ENCODE data around the gene SETD7.

The SETD7 gene

GRCh38 chr4:139568206-139568955 lies 12.4 kb upstream of the SETD7 start:
- no peak for DNase-seq

- DNase-seq = no peak
These were observed 11.3 kb upstream of the SETD7 start for GRCh38 chr4:139567159-139567870.

GRCh38 chr4:139564502-139564901 lies 8.5 kb upstream of the SETD7 start:
- DNase-seq = no peak

DNA sequence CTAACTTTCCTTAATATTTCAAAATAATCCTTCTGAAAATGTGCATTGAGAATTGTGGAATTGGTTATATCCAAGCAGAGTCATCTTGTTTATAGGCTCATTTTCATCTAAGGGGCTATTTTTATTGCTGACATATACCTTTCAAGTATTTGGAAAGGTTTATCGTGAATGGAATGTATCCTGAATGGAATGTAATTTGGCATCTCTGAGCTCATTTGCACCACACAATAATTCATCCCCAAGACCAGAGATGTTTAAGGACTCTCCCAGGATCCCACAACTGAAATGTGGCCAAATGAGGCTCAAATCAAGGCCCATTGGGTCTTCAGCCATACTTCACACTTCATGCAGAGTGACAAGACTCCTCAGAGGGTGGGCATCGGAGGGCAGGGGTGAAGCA lies 7.5 kb upstream of the SETD7 start:
- DNase-seq = no peak

GRCh38 chr4:139562839-139563238 lies 6.8 kb upstream of the SETD7 start:
- no peak for DNase-seq

DNA sequence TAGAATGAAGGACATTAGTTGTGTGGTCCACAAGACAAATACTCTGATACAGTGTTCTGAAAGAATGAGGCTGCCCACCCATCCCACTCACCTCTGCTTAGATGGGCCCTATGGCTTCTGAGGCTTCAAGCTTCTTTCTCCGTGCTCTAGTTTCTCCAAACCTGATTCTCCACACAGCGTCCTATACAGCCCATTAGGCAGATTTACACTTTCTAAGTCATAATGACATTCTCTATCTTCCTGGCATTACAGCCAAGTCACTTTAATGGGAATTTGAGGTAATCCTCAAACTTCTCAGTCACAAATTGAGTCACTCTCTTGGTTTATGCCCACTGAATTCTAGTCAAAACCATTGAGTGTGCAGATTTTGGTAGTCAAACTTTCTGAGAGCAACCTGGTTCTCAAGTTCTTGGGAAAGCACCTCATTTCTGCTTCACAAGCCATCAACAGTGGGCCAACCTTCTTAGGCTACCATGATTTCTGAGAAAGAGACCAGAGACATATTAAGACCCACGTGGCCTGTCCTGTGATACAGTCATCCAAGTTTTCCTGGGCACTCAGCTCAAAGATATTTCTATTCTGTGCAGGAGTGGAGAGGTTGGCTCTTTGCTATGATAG lies 6.2 kb upstream of the SETD7 start:
- no peak for DNase-seq

GRCh38 chr4:139560406-139561104 lies 4.5 kb upstream of the SETD7 start:
- DNase-seq = peak; percentile 75

DNA sequence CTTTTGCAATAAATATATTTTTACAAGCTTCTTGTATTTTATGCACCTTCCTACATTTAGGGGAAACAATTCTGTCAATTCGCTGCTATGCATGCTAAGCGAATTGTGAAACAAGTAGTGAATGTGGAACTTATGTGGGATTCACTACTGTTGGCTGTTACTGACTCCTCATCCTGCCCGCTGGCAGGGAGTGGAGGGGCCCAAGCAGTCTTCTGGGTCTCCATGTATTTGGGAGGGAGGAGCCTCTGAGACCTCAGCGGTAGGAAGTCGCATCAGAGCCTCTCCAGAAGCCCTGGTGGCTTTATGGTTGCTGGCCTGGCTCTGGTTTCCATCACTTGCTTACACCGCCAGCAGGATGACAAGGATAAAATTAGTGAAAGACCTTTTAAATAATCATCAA lies 3.7 kb upstream of the SETD7 start:
- DNase-seq = no peak

DNA sequence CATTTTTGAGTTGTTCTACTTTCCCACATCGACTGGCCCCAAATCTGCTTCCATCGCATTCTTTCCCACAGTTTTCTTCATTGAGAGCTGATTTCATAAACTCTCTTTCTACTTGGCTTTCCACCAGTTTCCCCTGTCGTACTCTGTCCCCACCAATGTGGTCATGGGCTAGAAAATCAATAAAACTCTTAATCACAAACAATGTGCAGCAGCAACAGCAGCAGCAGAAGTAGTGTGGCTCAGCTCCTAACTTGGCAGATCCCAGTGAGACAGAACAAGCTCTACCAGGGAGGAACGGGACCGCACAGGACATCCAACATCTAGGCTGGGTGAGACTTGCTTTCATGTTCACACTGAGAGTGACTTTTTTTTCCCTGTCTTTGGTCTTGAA lies 3.1 kb upstream of the SETD7 start:
- DNase-seq = no peak

GRCh38 chr4:139558235-139559088 lies 2.4 kb upstream of the SETD7 start:
- no peak for DNase-seq

- no peak for DNase-seq
These were observed 1.6 kb upstream of the SETD7 start for GRCh38 chr4:139557556-139558110.

- peak; percentile 76 for DNase-seq
These were observed 921 bp upstream of the SETD7 start for GRCh38 chr4:139556724-139557555.

DNA sequence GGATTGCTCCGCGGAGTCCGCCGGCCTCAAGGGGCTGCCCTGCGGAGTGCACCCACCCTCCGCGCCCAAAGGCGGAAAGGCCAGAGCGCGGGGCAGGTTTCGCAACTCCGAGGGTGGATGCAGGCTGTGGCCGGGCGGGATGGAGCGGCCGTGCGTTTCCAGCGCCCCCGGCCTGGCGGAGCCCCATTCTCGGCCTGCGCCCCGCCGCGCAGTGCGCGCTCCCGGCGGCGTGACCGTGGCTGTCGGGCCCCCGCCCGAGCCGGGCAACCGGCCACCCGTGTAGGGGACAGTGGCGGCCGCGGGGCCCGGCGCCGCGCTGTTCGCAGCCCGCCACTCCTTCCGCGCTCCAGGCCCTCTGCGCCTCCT lies 331 bp downstream of the SETD7 start:
- DNase-seq = no peak

DNA sequence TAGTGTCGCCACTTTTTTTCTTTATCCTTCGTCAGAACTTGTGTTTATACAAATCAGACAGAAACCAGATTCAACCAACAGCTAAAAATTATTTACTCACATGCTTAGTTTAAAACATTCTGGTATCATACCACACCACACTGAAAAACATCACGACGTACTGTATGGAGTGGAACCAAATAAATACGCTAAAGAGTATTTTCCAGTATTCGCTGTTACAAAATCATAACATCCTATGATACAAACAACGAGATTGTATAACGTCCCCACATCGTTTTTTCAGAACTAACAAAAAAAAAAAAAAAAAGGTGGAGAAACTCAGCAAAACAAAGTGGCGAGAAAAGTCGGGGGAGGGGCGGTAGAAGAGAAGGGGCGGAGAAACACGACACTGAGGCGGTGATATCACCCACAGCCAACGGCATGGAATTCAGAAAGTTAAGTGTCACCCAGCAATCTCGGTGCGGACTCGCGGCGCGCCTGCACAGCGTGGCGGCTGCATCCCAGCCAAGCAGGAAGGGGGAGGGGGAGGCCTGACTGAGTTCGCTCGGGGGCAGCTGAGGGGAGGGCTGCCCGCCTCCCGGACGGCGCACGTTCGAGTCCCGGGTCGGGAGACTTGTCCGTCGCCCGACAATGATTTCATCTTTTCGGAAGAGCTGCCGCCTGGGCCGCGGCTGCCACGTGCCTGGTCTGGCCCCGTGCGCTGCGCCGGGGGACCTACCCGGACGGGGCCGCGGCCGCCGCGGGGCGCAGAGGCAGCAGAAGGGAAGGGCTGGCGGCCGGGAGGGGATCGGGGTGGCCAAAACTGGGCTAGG lies 920 bp downstream of the SETD7 start:
- DNase-seq = peak; percentile 86

GRCh38 chr4:139554642-139554892 lies 1.5 kb downstream of the SETD7 start:
- DNase-seq = no peak

DNA sequence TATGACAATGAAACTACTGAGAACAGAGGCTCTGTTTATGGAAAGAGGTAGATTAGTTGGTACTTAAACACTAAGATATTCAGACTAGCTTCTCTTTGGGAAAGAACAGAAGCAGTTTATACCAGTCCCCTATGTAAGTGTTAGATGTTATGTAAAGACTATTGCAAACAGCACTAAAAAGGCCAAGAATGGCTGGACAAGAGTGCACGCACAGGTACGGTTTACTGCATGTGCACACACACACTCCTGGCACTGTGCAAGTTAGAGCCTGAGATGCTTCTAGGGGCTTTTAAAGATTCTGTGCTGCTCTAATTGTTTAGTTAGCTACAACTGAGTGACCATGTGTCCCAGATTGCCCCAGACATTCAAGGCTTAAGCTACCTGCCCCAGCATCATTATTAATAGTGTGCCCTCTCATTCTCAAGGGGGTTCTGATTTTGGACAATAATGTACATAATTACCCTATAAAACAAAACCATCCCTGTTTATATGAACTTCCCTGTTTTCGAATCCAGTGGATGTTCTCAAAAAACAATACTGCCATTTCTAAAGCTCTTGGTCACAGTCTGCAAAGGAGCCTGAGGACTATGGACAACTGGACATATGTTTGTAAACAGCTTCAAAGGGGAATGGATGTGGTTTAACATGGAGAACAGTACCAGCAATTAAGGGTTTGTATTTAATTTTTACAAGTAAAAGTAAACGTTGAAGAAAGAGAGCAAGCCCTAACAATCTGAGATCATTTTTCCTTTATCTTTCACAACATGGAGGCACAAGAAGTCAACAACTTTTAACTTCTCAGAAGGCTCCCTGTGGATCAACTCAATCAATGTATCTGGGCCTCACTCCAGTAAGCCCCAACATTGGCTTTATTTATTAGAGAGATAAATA lies 2.0 kb downstream of the SETD7 start:
- DNase-seq = no peak

DNA sequence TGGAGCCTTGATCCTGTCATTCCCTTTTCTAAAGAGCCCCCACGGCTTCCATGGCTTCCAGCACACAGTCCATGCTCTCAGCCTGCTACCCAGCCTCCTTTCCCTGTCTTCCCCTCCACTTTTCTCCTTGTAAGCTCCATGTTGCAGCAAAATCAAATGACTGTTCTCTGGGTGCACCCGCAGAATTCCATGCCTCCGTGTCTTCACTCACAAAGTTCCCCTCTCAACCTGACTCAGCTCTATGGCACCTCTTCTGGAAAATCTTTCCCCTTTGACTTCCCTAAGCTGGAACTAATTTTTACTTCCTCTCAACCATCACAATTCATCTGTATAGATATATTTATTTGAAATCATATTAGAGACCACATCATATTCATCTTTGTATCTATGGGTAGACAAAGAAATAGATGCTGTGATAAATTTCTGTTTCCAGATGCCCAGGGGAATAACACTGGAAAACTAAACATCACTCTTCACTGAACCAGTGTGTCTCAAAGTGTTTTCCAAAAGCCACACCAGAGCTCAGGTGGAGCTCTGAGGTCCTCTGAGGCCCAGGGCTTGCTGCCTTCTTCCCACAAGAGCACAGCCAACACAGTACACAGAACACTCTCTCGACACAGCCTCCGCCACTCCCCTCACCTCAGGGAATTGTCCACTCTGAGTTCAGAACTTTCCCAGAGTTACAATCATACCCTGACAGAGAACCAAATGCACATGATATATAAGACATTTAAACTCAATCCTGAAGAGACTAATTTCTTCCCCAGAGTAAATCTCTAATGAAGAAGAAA lies 3.3 kb downstream of the SETD7 start:
- no peak for DNase-seq

- no peak for DNase-seq
These were observed 5.1 kb downstream of the SETD7 start for GRCh38 chr4:139550724-139551429.

All from central memory CD4-positive, alpha-beta T cell (primary cell).